HEK293 (cell line): ENCODE data around the gene ZNF579.

Experiments
- CTCF ChIA-PET: fragments of 350-600 bp; formaldehyde crosslinking; extraction: SDS; loops from one replicate; lab custom pipeline; 2021; ENCODE audit warnings: antibody characterized with exemption; lab: Yijun Ruan, JAX
- POLR2A ChIA-PET: fragments of 300-600 bp; formaldehyde crosslinking; extraction: SDS; loops from one replicate; lab custom pipeline; 2020; ENCODE audit warnings: antibody characterized with exemption, inconsistent platforms; lab: Yijun Ruan, JAX
- H3K27ac ChIP-seq: fragments of 200-500 bp; sonication (Bioruptor generic); 2 replicates; pipeline ENCODE4 v1.5.1; 2014; ENCODE audit warnings: low read depth, low read length, control low read depth, inconsistent platforms; ENCODE audit errors: extremely low read depth
- H3K36me3 ChIP-seq, 2 experiments: fragments of 200-500 bp in 1 of 2; sonication (Bioruptor generic) in 1 of 2; 1 replicate in 1 of 2; 2 replicates in 1 of 2; pipeline ENCODE4 v1.5.1; 2014 to 2017; ENCODE audit warnings: inconsistent platforms in 2 of 2, low read length in 2 of 2; ENCODE audit not compliant: control insufficient read depth in 2 of 2, insufficient read depth in 1 of 2
- H3K4me1 ChIP-seq: fragments of 200-500 bp; sonication (Bioruptor generic); 2 replicates; pipeline ENCODE4 v1.5.1; 2014; ENCODE audit warnings: mild to moderate bottlenecking, low read length, inconsistent platforms; ENCODE audit not compliant: control insufficient read depth, insufficient read depth
- H3K4me3 ChIP-seq: 2 replicates; pipeline ENCODE4 v1.5.1; 2011; ENCODE audit warnings: low read depth, mild to moderate bottlenecking, control low read depth, low read length, moderate library complexity
- H3K9me3 ChIP-seq: fragments of 200-500 bp; sonication (Bioruptor generic); 2 replicates; pipeline ENCODE4 v1.5.1; 2014; ENCODE audit warnings: low read depth, low read length, inconsistent platforms; ENCODE audit not compliant: control insufficient read depth, insufficient read depth
- ATF2 ChIP-seq: fragments of 450-650 bp; formaldehyde crosslinking; IDR thresholded peaks from 2 replicates; pipeline ENCODE4 v1.5.1; 2016; ENCODE audit warnings: missing biosample characterization, missing genetic modification characterization, low read depth
- FEZF1 ChIP-seq: fragments of 450-650 bp; formaldehyde crosslinking; IDR thresholded peaks from 2 replicates; pipeline ENCODE4 v1.5.1; 2016; ENCODE audit warnings: missing biosample characterization, missing genetic modification characterization
- GLIS2 ChIP-seq: fragments of 450-650 bp; formaldehyde crosslinking; IDR thresholded peaks from 2 replicates; pipeline ENCODE4 v1.5.1; 2016; ENCODE audit warnings: missing biosample characterization, missing genetic modification characterization
- IKZF3 ChIP-seq: fragments of 450-650 bp; IDR thresholded peaks from 2 replicates; pipeline ENCODE4 v1.5.0; 2018; ENCODE audit warnings: missing biosample characterization, mild to moderate bottlenecking, missing genetic modification characterization, moderate library complexity
- PRDM1 ChIP-seq: fragments of 450-650 bp; formaldehyde crosslinking; IDR thresholded peaks from 2 replicates; pipeline ENCODE4; 2016; ENCODE audit warnings: missing biosample characterization, missing genetic modification characterization
- SCRT2 ChIP-seq: fragments of 450-650 bp; formaldehyde crosslinking; IDR thresholded peaks from 2 replicates; pipeline ENCODE4 v1.5.1; 2016; ENCODE audit warnings: missing biosample characterization, missing genetic modification characterization
- SP2 ChIP-seq: fragments of 450-650 bp; formaldehyde crosslinking; IDR thresholded peaks from 2 replicates; pipeline ENCODE4 v1.5.1; 2016; ENCODE audit warnings: missing biosample characterization, missing genetic modification characterization
- WT1 ChIP-seq: fragments of 450-650 bp; formaldehyde crosslinking; IDR thresholded peaks from 2 replicates; pipeline ENCODE4 v1.5.1; 2016; ENCODE audit warnings: missing biosample characterization, missing genetic modification characterization
- YY1 ChIP-seq: fragments of 450-650 bp; formaldehyde crosslinking; IDR thresholded peaks from 2 replicates; pipeline ENCODE4 v1.5.1; 2018; ENCODE audit warnings: missing biosample characterization, missing genetic modification characterization
- ZBTB17 ChIP-seq: fragments of 450-650 bp; formaldehyde crosslinking; IDR thresholded peaks from 2 replicates; pipeline ENCODE4 v1.5.1; 2016; ENCODE audit warnings: missing biosample characterization, missing genetic modification characterization
- ZBTB49 ChIP-seq: fragments of 450-650 bp; formaldehyde crosslinking; IDR thresholded peaks from 2 replicates; pipeline ENCODE4 v1.5.1; 2016; ENCODE audit warnings: missing biosample characterization, missing genetic modification characterization, low read depth
- ZBTB6 ChIP-seq: fragments of 450-650 bp; formaldehyde crosslinking; IDR thresholded peaks from 2 replicates; pipeline ENCODE4 v1.5.1; 2017; ENCODE audit warnings: missing biosample characterization, missing genetic modification characterization
- ZBTB7A ChIP-seq: fragments of 450-650 bp; formaldehyde crosslinking; IDR thresholded peaks from 2 replicates; pipeline ENCODE4 v1.5.1; 2016; ENCODE audit warnings: low read depth, missing biosample characterization, missing genetic modification characterization
- ZFHX2 ChIP-seq: fragments of 450-650 bp; formaldehyde crosslinking; conservative IDR thresholded peaks from 2 replicates; pipeline ENCODE4 v1.5.1; 2016; ENCODE audit warnings: missing biosample characterization, missing genetic modification characterization
- ZFP3 ChIP-seq: fragments of 450-650 bp; formaldehyde crosslinking; IDR thresholded peaks from 2 replicates; pipeline ENCODE4 v1.5.1; 2016; ENCODE audit warnings: low read depth, missing biosample characterization, missing genetic modification characterization
- ZNF114 ChIP-seq: fragments of 450-650 bp; formaldehyde crosslinking; IDR thresholded peaks from 2 replicates; pipeline ENCODE4 v1.5.0; 2017; ENCODE audit warnings: missing biosample characterization, missing genetic modification characterization
- ZNF132 ChIP-seq: fragments of 450-650 bp; formaldehyde crosslinking; IDR thresholded peaks from 2 replicates; pipeline ENCODE4 v1.5.1; 2017; ENCODE audit warnings: missing biosample characterization, missing genetic modification characterization, borderline replicate concordance
- ZNF16 ChIP-seq: fragments of 450-650 bp; formaldehyde crosslinking; IDR thresholded peaks from 2 replicates; pipeline ENCODE4 v1.5.1; 2016; ENCODE audit warnings: low read depth, missing biosample characterization, missing genetic modification characterization
- ZNF214 ChIP-seq: fragments of 450-650 bp; formaldehyde crosslinking; IDR thresholded peaks from 2 replicates; pipeline ENCODE4 v1.5.1; 2017; ENCODE audit warnings: missing biosample characterization, mild to moderate bottlenecking, missing genetic modification characterization, borderline replicate concordance
- ZNF223 ChIP-seq: fragments of 450-650 bp; formaldehyde crosslinking; IDR thresholded peaks from 2 replicates; pipeline ENCODE4 v1.5.1; 2016; ENCODE audit warnings: missing biosample characterization, missing genetic modification characterization
- ZNF350 ChIP-seq: fragments of 450-650 bp; formaldehyde crosslinking; IDR thresholded peaks from 2 replicates; pipeline ENCODE4 v1.5.0; 2017; ENCODE audit warnings: missing biosample characterization, mild to moderate bottlenecking, missing genetic modification characterization
- ZNF354C ChIP-seq: fragments of 450-650 bp; formaldehyde crosslinking; IDR thresholded peaks from 2 replicates; pipeline ENCODE4 v1.5.1; 2016; ENCODE audit warnings: missing biosample characterization, missing genetic modification characterization, low read depth, borderline replicate concordance
- ZNF48 ChIP-seq: fragments of 450-650 bp; formaldehyde crosslinking; IDR thresholded peaks from 2 replicates; pipeline ENCODE4 v1.5.1; 2016; ENCODE audit warnings: missing biosample characterization, missing genetic modification characterization
- ZNF510 ChIP-seq: fragments of 450-650 bp; formaldehyde crosslinking; IDR thresholded peaks from 2 replicates; pipeline ENCODE4 v1.5.1; 2018; ENCODE audit warnings: mild to moderate bottlenecking, missing genetic modification characterization, missing biosample characterization; ENCODE audit not compliant: insufficient replicate concordance
- ZNF529 ChIP-seq: fragments of 450-650 bp; formaldehyde crosslinking; IDR thresholded peaks from 2 replicates; pipeline ENCODE4 v1.5.1; 2017; ENCODE audit warnings: missing genetic modification characterization, missing biosample characterization; ENCODE audit not compliant: insufficient replicate concordance
- ZNF596 ChIP-seq: fragments of 450-650 bp; IDR thresholded peaks from 2 replicates; pipeline ENCODE4 v1.5.0; 2018; ENCODE audit warnings: missing biosample characterization, mild to moderate bottlenecking, missing genetic modification characterization, moderate library complexity
- ZNF623 ChIP-seq: fragments of 450-650 bp; formaldehyde crosslinking; IDR thresholded peaks from 2 replicates; pipeline ENCODE4 v1.5.1; 2016; ENCODE audit warnings: missing biosample characterization, missing genetic modification characterization
- ZNF658 ChIP-seq: fragments of 450-650 bp; formaldehyde crosslinking; IDR thresholded peaks from 2 replicates; pipeline ENCODE4; 2016; ENCODE audit warnings: missing biosample characterization, missing genetic modification characterization
- ZNF670 ChIP-seq: fragments of 450-650 bp; formaldehyde crosslinking; IDR thresholded peaks from 2 replicates; pipeline ENCODE4 v1.5.1; 2016; ENCODE audit warnings: missing biosample characterization, missing genetic modification characterization, low read depth
- ZSCAN23 ChIP-seq: fragments of 450-650 bp; formaldehyde crosslinking; IDR thresholded peaks from 2 replicates; pipeline ENCODE4 v1.5.1; 2016; ENCODE audit warnings: missing biosample characterization, missing genetic modification characterization

The ZNF579 gene

GRCh38 chr19:55535965-55536350, 44.7 kb downstream of the ZNF579 start:
- H3K4me1 ChIP-seq, result no peaks in the 10 kb centered on the region
- H3K4me3 ChIP-seq, result no peak overlapping the region
- no peaks in the 10 kb centered on the region for H3K9me3 ChIP-seq
- no peak for TF ChIP-seq ZNF670
- no peak for TF ChIP-seq ZBTB7A (tag by site-specific recombination)
- TF ChIP-seq FEZF1 (tag by site-specific recombination), result no peak
- no peak for TF ChIP-seq ZNF48 (tag by site-specific recombination)
- TF ChIP-seq ZNF132 (tag by site-specific recombination), result no peak
- no peak for TF ChIP-seq ZNF16 (tag by site-specific recombination)
- no peak for TF ChIP-seq ZNF529
- TF ChIP-seq ZBTB49 (tag by site-specific recombination), result no peak
- no peak for TF ChIP-seq ZNF354C
- no peak for TF ChIP-seq YY1 (tag by site-specific recombination)
- no peak for TF ChIP-seq SCRT2 (tag by site-specific recombination)
- no peak for TF ChIP-seq ZNF114 (tag by site-specific recombination)
- TF ChIP-seq IKZF3 (tag by site-specific recombination), result no peak
- TF ChIP-seq ZFP3 (tag by site-specific recombination), result no peak
- no peak for TF ChIP-seq PRDM1 (tag by site-specific recombination)
- TF ChIP-seq, all 188 proteins: peak for 0
- H3K27ac ChIP-seq, result no peak overlapping the region
- ChIA-PET CTCF (interaction anchor here (0.6 to 1.6 kb wide), 5 partner anchors 18 to 623 kb away, joined by 3 to 8 read pairs (median 3); partner anchors contain the start of gene KMT5C), POLR2A (no interaction called here)
- no peaks in the 10 kb centered on the region for H3K36me3 ChIP-seq

- POLR2A ChIA-PET, result interaction anchor here (0.5 to 1.4 kb wide), 2 partner anchors 8 to 71 kb away, joined by 4 read pairs; partner anchors contain the start of gene ZNF865
- no peaks in the 10 kb centered on the region for H3K9me3 ChIP-seq
- H3K4me3 ChIP-seq, result no peak overlapping the region
- CTCF ChIA-PET, result interaction anchor here (0.6 to 1.6 kb wide), 5 partner anchors 18 to 623 kb away, joined by 3 to 8 read pairs (median 3); partner anchors contain the start of gene KMT5C
- H3K4me1 ChIP-seq, result no peaks in the 10 kb centered on the region
- no peaks in the 10 kb centered on the region for H3K36me3 ChIP-seq
- H3K27ac ChIP-seq, result no peak overlapping the region
- TF ChIP-seq ZFHX2 (tag by site-specific recombination), result no peak
- TF ChIP-seq ZBTB17 (tag by site-specific recombination), result no peak
- no peak for TF ChIP-seq ZNF623 (tag by site-specific recombination)
- TF ChIP-seq ZBTB6 (tag by site-specific recombination), result no peak
- no peak for TF ChIP-seq SP2
- TF ChIP-seq ATF2 (tag by site-specific recombination), result no peak
- no peak for TF ChIP-seq GLIS2 (tag by site-specific recombination)
- TF ChIP-seq ZNF214, result no peak
- TF ChIP-seq ZNF658 (tag by site-specific recombination), result no peak
- TF ChIP-seq ZFP3 (tag by site-specific recombination), result no peak
- no peak for TF ChIP-seq ZSCAN23 (tag by site-specific recombination)
- TF ChIP-seq ZNF350 (tag by site-specific recombination), result no peak
- no peak for TF ChIP-seq ZNF223 (tag by site-specific recombination)
- TF ChIP-seq ZNF510 (tag by site-specific recombination), result no peak
- no peak for TF ChIP-seq ZNF596 (tag by site-specific recombination)
- no peak for TF ChIP-seq WT1 (tag by site-specific recombination)
Measured at GRCh38 chr19:55535173-55535964, 45.3 kb downstream of the ZNF579 start.
